Nephron progenitor cell (in vitro differentiated cells): Measurements from ENCODE around the gene AGFG2.

Source experiments
- DNase-seq: peaks from one replicate; pipeline ENCODE4 v3.0.0; 2021
- H3K27ac Mint-ChIP-seq: 2 replicates; pipeline ENCODE4 v1.8.0; 2021; ENCODE audit warnings: mild to moderate bottlenecking, moderate library complexity, mixed read lengths
- H3K27me3 Mint-ChIP-seq: 2 replicates; pipeline ENCODE4 v1.8.0; 2021; ENCODE audit warnings: mild to moderate bottlenecking, low read depth, mixed read lengths; ENCODE audit not compliant: poor library complexity
- H3K36me3 Mint-ChIP-seq: 2 replicates; pipeline ENCODE4 v1.8.0; 2021; ENCODE audit warnings: low read depth, mixed read lengths
- H3K4me1 Mint-ChIP-seq: 2 replicates; pipeline ENCODE4 v1.8.0; 2021; ENCODE audit warnings: mixed read lengths
- H3K4me3 Mint-ChIP-seq: 2 replicates; pipeline ENCODE4 v1.8.0; 2021; ENCODE audit warnings: mild to moderate bottlenecking, moderate library complexity, mixed read lengths
- H3K9me3 Mint-ChIP-seq: 2 replicates; pipeline ENCODE4 v1.8.0; 2021; ENCODE audit warnings: mild to moderate bottlenecking, moderate library complexity, mixed read lengths
- CTCF ChIP-seq: fragments of 200-600 bp; sonication (generic); IDR thresholded peaks from 2 replicates; pipeline ENCODE4 v1.5.0; 2021; ENCODE audit warnings: antibody characterized with exemption

Gene AGFG2

GRCh38 chr7:100568176-100568895 lies 29.3 kb downstream of the AGFG2 start:
- no peak for DNase-seq
- Mint-ChIP-seq H3K9me3 (no peaks in the 10 kb centered on the region), H3K4me1 (peaks cover 78% of the 10 kb centered on the region), H3K27me3 (peaks cover 7% of the 10 kb centered on the region), H3K27ac (no peak overlapping the region), H3K36me3 (no peaks in the 10 kb centered on the region), H3K4me3 (peak overlapping the region; percentile 38)
- TF ChIP-seq CTCF = no peak

GRCh38 chr7:100568896-100569844 lies 30.2 kb downstream of the AGFG2 start:
- Mint-ChIP-seq H3K27me3 (peaks cover 7% of the 10 kb centered on the region), H3K36me3 (no peaks in the 10 kb centered on the region), H3K4me1 (peaks cover 72% of the 10 kb centered on the region), H3K9me3 (no peaks in the 10 kb centered on the region), H3K4me3 (peak overlapping the region; percentile 64), H3K27ac (no peak overlapping the region)
- peak; percentile 68 for DNase-seq
- peak; percentile 39 for TF ChIP-seq CTCF

- DNase-seq = peak; percentile 51
- Mint-ChIP-seq H3K27me3 (peaks cover 7% of the 10 kb centered on the region), H3K9me3 (no peaks in the 10 kb centered on the region), H3K27ac (no peak overlapping the region), H3K4me3 (no peak overlapping the region), H3K36me3 (peaks cover 7% of the 10 kb centered on the region), H3K4me1 (peaks cover 58% of the 10 kb centered on the region)
- no peak for TF ChIP-seq CTCF
These were observed 32.2 kb downstream of the AGFG2 start for GRCh38 chr7:100570954-100571828.

- H3K36me3 Mint-ChIP-seq = peaks cover 11% of the 10 kb centered on the region
- H3K4me1 Mint-ChIP-seq = peaks cover 52% of the 10 kb centered on the region
- no peak for TF ChIP-seq CTCF
- peak overlapping the region; percentile 29 for H3K4me3 Mint-ChIP-seq
- H3K9me3 Mint-ChIP-seq = no peaks in the 10 kb centered on the region
- H3K27ac Mint-ChIP-seq = peak overlapping the region; percentile 28
- peaks cover 4% of the 10 kb centered on the region for H3K27me3 Mint-ChIP-seq
- DNase-seq = no peak
These were observed 32.8 kb downstream of the AGFG2 start for GRCh38 chr7:100571829-100572116.

GRCh38 chr7:100572281-100572948 lies 33.4 kb downstream of the AGFG2 start:
- Mint-ChIP-seq H3K27ac (peak overlapping the region; percentile 28), H3K4me1 (peaks cover 45% of the 10 kb centered on the region), H3K27me3 (peaks cover 3% of the 10 kb centered on the region), H3K9me3 (no peaks in the 10 kb centered on the region), H3K36me3 (peaks cover 11% of the 10 kb centered on the region), H3K4me3 (peak overlapping the region; percentile 29)
- no peak for DNase-seq
- no peak for TF ChIP-seq CTCF
